ENCODE measurements around the gene SPATA46. TPM values are rescaled to one million over a fixed set of nuclear protein-coding genes. Genes with fewer than 3 reads are reported as not detected.

The SPATA46 gene
- total and polyA plus RNA-seq, 2 of the 8 experiments (the other 6 are each of a cell fraction or from before 2014, with no cell fraction given): not detected

DNA sequence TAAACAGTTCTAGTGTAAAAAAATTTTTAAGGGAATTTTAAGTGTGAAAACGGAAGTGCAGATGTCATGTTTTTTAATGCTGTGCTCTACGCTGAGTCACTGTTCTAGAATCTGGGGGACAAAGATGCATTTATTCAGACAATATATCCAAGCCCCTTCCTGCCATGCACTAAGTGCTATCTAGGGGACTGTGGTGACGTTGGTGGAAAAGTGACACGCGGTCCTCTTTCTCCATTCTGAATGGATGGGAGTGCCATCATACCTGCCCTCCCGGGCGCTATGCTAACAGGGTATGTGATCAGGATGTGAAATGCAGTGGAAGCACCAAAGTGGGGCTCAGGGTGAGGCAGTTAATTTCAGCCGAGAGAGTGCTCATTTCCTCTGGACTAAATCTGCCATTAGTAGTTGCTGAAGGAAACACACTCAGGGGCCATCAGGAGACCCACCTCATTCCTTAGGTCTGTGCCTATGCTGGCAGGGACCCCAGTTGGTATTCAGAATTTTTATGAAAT is 11.5 kb upstream of the SPATA46 start:
- Histone ChIP-seq H4K5ac (ENCODE audit: insufficient read length, low read depth, low read length) (no peak overlapping the region), H2BK20ac (ENCODE audit: low read length) (no peak overlapping the region), H3K79me2 (ENCODE audit: control insufficient read depth in 1 of 2, insufficient read depth in 2 of 2, low read length in 2 of 2) (no peaks in the 10 kb centered on the region), H3K27me3 (replicated peaks in 1 of 4; ENCODE audit: control insufficient read depth in 3 of 4, extremely low read depth in 1 of 4, insufficient read depth in 3 of 4, low read length in 3 of 4) (no peaks in the 10 kb centered on the region), H4K20me1 (replicated peaks in 1 of 2; ENCODE audit: control insufficient read depth in 1 of 2, insufficient read depth in 2 of 2, low read length in 2 of 2) (no peaks in the 10 kb centered on the region), H3K9ac (replicated peaks in 1 of 4; ENCODE audit: extremely low read depth in 1 of 4, low read depth in 3 of 4, low read length in 3 of 4) (no peak overlapping the region), H3K18ac (ENCODE audit: extremely low read depth, low read length) (no peak overlapping the region), H3K9me3 (ENCODE audit: insufficient read depth in 2 of 2, low read depth in 1 of 2, low read length in 1 of 2) (no peaks in the 10 kb centered on the region), H2AK5ac (ENCODE audit: low read depth, low read length) (no peak overlapping the region), H2BK120ac (replicated peaks; ENCODE audit: low read depth, low read length) (no peak overlapping the region), H2BK5ac (ENCODE audit: low read depth, low read length) (no peak overlapping the region), H2BK12ac (ENCODE audit: low read depth, low read length) (no peak overlapping the region), H2AFZ (ENCODE audit: low read length) (no peak overlapping the region), H3K4me1 (replicated peaks in 1 of 4; ENCODE audit: control insufficient read depth in 3 of 4, insufficient read depth in 4 of 4, low read length in 3 of 4) (peaks cover 0 to 6% (median 1%) of the 10 kb centered on the region in 4 experiments; a peak in 4 of 7 replicates), H3K23ac (ENCODE audit: insufficient read length) (no peak overlapping the region), H4K91ac (replicated peaks; ENCODE audit: insufficient read length, low read length) (no peak overlapping the region), H3K4me3 (ENCODE audit: extremely low read depth in 1 of 4, insufficient read depth in 2 of 4, low read depth in 3 of 4, low read length in 4 of 4) (no peak overlapping the region), H3K79me1 (ENCODE audit: low read depth, low read length) (no peaks in the 10 kb centered on the region), H2BK15ac (ENCODE audit: low read length) (no peak overlapping the region), H3K27ac (ENCODE audit: low read depth, low read length) (no peak overlapping the region), H3K23me2 (ENCODE audit: low read depth, low read length) (no peaks in the 10 kb centered on the region), H3K14ac (ENCODE audit: insufficient read length) (no peak overlapping the region), H3K4ac (replicated peaks; ENCODE audit: insufficient read length, low read depth, low read length) (no peak overlapping the region), H4K8ac (ENCODE audit: extremely low read depth, insufficient read depth, low read length) (no peak overlapping the region), H3K4me2 (ENCODE audit: insufficient read depth in 1 of 2, low read depth in 2 of 2, low read length in 2 of 2) (no peak overlapping the region), H3K36me3 (ENCODE audit: control insufficient read depth in 2 of 4, insufficient read depth in 4 of 4, low read length in 3 of 4) (peaks cover 0 to 5% (median 2%) of the 10 kb centered on the region in 4 experiments; a peak in 1 of 8 replicates), H3K56ac (replicated peaks; ENCODE audit: insufficient read length, low read depth, low read length) (no peak overlapping the region)
- POLR2A ChIA-PET (ENCODE audit: partially characterized antibody): no interaction called here
- no peak for FAIRE-seq
- WGBS, 2 experiments (ENCODE audit: extremely low coverage in 1 of 2, insufficient coverage in 1 of 2, insufficient read length in 1 of 2, insufficient replicate concordance in 2 of 2, low coverage in 1 of 2, low lambda C conversion rate in 2 of 2, missing lambda C conversion rate in 1 of 2): 94% methylated on average over 8 of the region's 8 CpGs; no CpG with 5 or more reads in 1 of the 2 experiments
- DNase-seq (ENCODE audit: low read depth in 1 of 2, low spot score in 2 of 2): no peak
- CTCF ChIA-PET (ENCODE audit: partially characterized antibody): interaction anchor here (1.2 to 8.1 kb wide), 5 partner anchors 10 to 350 kb away, joined by 4 to 46 read pairs (median 19); no protein-coding TSS in a partner anchor
- TF ChIP-seq EGR1 (IDR thresholded peaks at IDR 0.05; ENCODE audit: borderline replicate concordance, low read depth, low read length): no peak
- no peak for TF ChIP-seq SIN3A (conservative IDR thresholded peaks at IDR 0.05 in 1 of 2, IDR thresholded peaks at IDR 0.05 in 1 of 2; ENCODE audit: low read depth in 1 of 2, low read length in 2 of 2)
- no peak for TF ChIP-seq MAX (IDR thresholded peaks at IDR 0.05)
- no peak for TF ChIP-seq KDM4A (IDR thresholded peaks at IDR 0.05; ENCODE audit: low read depth, low read length, severe bottlenecking)
- TF ChIP-seq BRCA1 (IDR thresholded peaks at IDR 0.05; ENCODE audit: low read depth, low read length): no peak
- no peak for TF ChIP-seq NANOG (IDR thresholded peaks at IDR 0.05; ENCODE audit: insufficient read depth, low read depth, low read length, poor library complexity, severe bottlenecking)
- TF ChIP-seq PHF8 (conservative IDR thresholded peaks at IDR 0.05; ENCODE audit: low read depth, low read length): no peak
- no peak for TF ChIP-seq SUZ12 (IDR thresholded peaks at IDR 0.05; ENCODE audit: low read length)
- no peak for TF ChIP-seq JUND (IDR thresholded peaks at IDR 0.05; ENCODE audit: low read length)
- TF ChIP-seq ZNF274 (IDR thresholded peaks at IDR 0.05; ENCODE audit: borderline replicate concordance, extremely low read depth, low read length): no peak
- TF ChIP-seq ATF2 (IDR thresholded peaks at IDR 0.05; ENCODE audit: low read length): no peak
